SK-N-SH treated with all-trans-retinoic acid at 6 μM for 48 hours (cell line): ENCODE measurements around the gene VWA5A.

Experiments
- ARNTL ChIP-seq: fragments of 450-650 bp; formaldehyde crosslinking; IDR thresholded peaks from 2 replicates; pipeline ENCODE4 v1.5.0; 2020; ENCODE audit warnings: low read depth, mild to moderate bottlenecking, moderate library complexity, borderline replicate concordance
- BACH2 ChIP-seq: fragments of 250-450 bp; sonication (Bioruptor Pico); IDR thresholded peaks from 2 replicates; pipeline ENCODE4 v1.9.0; 2021; ENCODE audit warnings: mild to moderate bottlenecking, borderline replicate concordance
- CREB5 ChIP-seq: fragments of 250-450 bp; sonication (Bioruptor Pico); IDR thresholded peaks from 2 replicates; pipeline ENCODE4 v1.5.1; 2020; ENCODE audit warnings: low read depth, mild to moderate bottlenecking, moderate library complexity
- CSDC2 ChIP-seq: fragments of 250-450 bp; sonication (Bioruptor Pico); IDR thresholded peaks from 2 replicates; pipeline ENCODE4 v1.5.0; 2020; ENCODE audit warnings: mild to moderate bottlenecking, moderate library complexity
- TOX ChIP-seq: fragments of 250-450 bp; sonication (Bioruptor Pico); IDR thresholded peaks from 2 replicates; pipeline ENCODE4 v1.8.0; 2021; ENCODE audit warnings: mild to moderate bottlenecking, moderate library complexity, borderline replicate concordance
- ZFP3 ChIP-seq: fragments of 250-450 bp; sonication (Bioruptor Pico); IDR thresholded peaks from 2 replicates; pipeline ENCODE4 v1.5.0; 2020; ENCODE audit warnings: mild to moderate bottlenecking, moderate library complexity
- ZNF8 ChIP-seq: fragments of 450-650 bp; formaldehyde crosslinking; IDR thresholded peaks from 2 replicates; pipeline ENCODE4 v1.5.0; 2020; ENCODE audit warnings: mild to moderate bottlenecking, moderate library complexity

- TF ChIP-seq BACH2 (CRISPR knock-in tag) (no peak), CREB5 (no peak), ZNF8 (CRISPR knock-in tag) (no peak), CSDC2 (CRISPR knock-in tag) (no peak), TOX (CRISPR knock-in tag) (no peak), ZFP3 (no peak), ARNTL (CRISPR knock-in tag) (no peak)
Observed at GRCh38 chr11:124193221-124194010, 78.2 kb downstream of the VWA5A start.
